OCI-LY3 (cell line): Measurements from ENCODE around the gene FCGBP.
"Not testable (repeated sequence)": the region's sequence is repeated elsewhere in the genome, so short reads cannot be mapped to it uniquely, and the experiment has no call there.

Experiments
- CTCF ChIP-seq: fragments of 200-600, 300-600 bp; sonication (generic); IDR thresholded peaks from 2 replicates; pipeline ENCODE4 v1.5.1; 2014; ENCODE audit warnings: antibody characterized with exemption, low read length, low read depth
- EZH2phosphoT487 ChIP-seq: fragments of 200-600 bp; shearing (Covaris generic); IDR thresholded peaks from 2 replicates; pipeline ENCODE4 v1.6.1; 2018; ENCODE audit warnings: antibody characterized with exemption, mixed run types, low read depth

DNA sequence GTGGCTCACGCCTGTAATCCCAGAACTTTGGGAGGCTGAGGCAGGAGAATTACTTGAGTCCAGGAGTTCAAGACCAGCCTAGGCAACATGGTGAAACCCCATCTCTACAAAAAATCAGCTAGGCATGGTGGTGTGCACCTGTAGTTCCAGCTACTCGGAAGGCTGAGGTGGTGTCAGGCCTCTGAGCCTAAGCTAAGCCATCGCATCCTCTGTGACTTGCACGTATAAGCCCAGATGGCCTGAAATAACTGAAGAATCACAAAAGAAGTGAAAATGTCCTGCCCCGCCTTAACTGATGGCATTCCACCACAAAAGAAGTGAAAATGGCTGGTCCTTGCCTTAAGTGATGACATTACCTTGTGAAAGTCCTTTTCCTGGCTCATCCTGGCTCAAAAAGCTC lies 23.5 kb upstream of the FCGBP start:
- TF ChIP-seq CTCF, EZH2phosphoT487: not testable (repeated sequence)
